OCI-LY3 (cell line): ENCODE data around the gene RASSF7.

Experiments
- H2AFZ ChIP-seq: fragments of 200-600, 300-600 bp; shearing (Covaris generic); 2 replicates; pipeline ENCODE4 v1.6.0; 2014; ENCODE audit warnings: antibody characterized with exemption, low read depth, low read length
- H3K27ac ChIP-seq: fragments of 200-600, 300-600 bp; sonication (generic); 2 replicates; pipeline ENCODE4 v1.5.1; 2014; ENCODE audit warnings: mild to moderate bottlenecking, low read length, moderate library complexity, mixed read lengths
- H3K27me3 ChIP-seq: fragments of 200-600, 300-600 bp; sonication (generic); 2 replicates; pipeline ENCODE4 v1.6.1; 2014; ENCODE audit warnings: low read depth, low read length, mixed read lengths
- H3K36me3 ChIP-seq: fragments of 200-600, 300-600 bp; sonication (generic); replicated peaks from 2 replicates; pipeline ENCODE3; 2014; ENCODE audit warnings: low read depth, low read length, mixed read lengths
- H3K4me1 ChIP-seq: fragments of 300-600, 200-600 bp; sonication (generic); 2 replicates; pipeline ENCODE4 v1.6.1; 2014; ENCODE audit warnings: low read length, mixed read lengths
- H3K4me2 ChIP-seq: fragments of 200-600, 300-600 bp; sonication (generic); 2 replicates; pipeline ENCODE4 v1.6.1; 2014; ENCODE audit warnings: low read length, mixed read lengths
- H3K4me3 ChIP-seq: fragments of 300-600, 200-600 bp; sonication (generic); 2 replicates; pipeline ENCODE4 v1.5.1; 2014; ENCODE audit warnings: antibody characterized with exemption, mild to moderate bottlenecking, low read length, moderate library complexity
- H3K79me2 ChIP-seq: fragments of 300-600, 200-600 bp; shearing (Covaris generic); 2 replicates; pipeline ENCODE4 v1.6.1; 2014; ENCODE audit warnings: mild to moderate bottlenecking, low read length, mixed read lengths
- H3K9ac ChIP-seq: fragments of 300-600, 200-600 bp; shearing (Covaris generic); 2 replicates; pipeline ENCODE4 v1.6.0; 2014; ENCODE audit warnings: mild to moderate bottlenecking, low read length, moderate library complexity
- H3K9me3 ChIP-seq: fragments of 200-600, 300-600 bp; shearing (Covaris generic); 2 replicates; pipeline ENCODE4 v1.6.1; 2014; ENCODE audit warnings: low read length, mixed read lengths; ENCODE audit not compliant: insufficient read depth
- H4K20me1 ChIP-seq: fragments of 200-600, 300-600 bp; sonication (generic); 2 replicates; pipeline ENCODE4 v1.6.1; 2016; ENCODE audit warnings: low read length, mixed read lengths; ENCODE audit not compliant: insufficient read depth
- CTCF ChIP-seq: fragments of 200-600, 300-600 bp; sonication (generic); IDR thresholded peaks from 2 replicates; pipeline ENCODE4 v1.5.1; 2014; ENCODE audit warnings: antibody characterized with exemption, low read length, low read depth
- EZH2phosphoT487 ChIP-seq: fragments of 200-600 bp; shearing (Covaris generic); IDR thresholded peaks from 2 replicates; pipeline ENCODE4 v1.6.1; 2018; ENCODE audit warnings: antibody characterized with exemption, mixed run types, low read depth

Gene RASSF7

GRCh38 chr11:590997-591396, 30.2 kb downstream of the RASSF7 start:
- Histone ChIP-seq H4K20me1 (peaks cover 7% of the 10 kb centered on the region; the same call in 1 of the 2 replicates), H3K9ac (no peak overlapping the region), H3K79me2 (peaks cover 33% of the 10 kb centered on the region), H3K4me2 (no peak overlapping the region), H2AFZ (no peak overlapping the region), H3K36me3 (peaks cover 64% of the 10 kb centered on the region), H3K4me1 (no peaks in the 10 kb centered on the region), H3K4me3 (no peak overlapping the region), H3K9me3 (no peaks in the 10 kb centered on the region), H3K27ac (no peak overlapping the region), H3K27me3 (no peaks in the 10 kb centered on the region)
- TF ChIP-seq CTCF (no peak), EZH2phosphoT487 (no peak)

- Histone ChIP-seq H3K36me3 (peaks cover 61% of the 10 kb centered on the region), H3K79me2 (peaks cover 25% of the 10 kb centered on the region), H3K27ac (no peak overlapping the region), H3K4me2 (no peak overlapping the region), H4K20me1 (peaks cover 7% of the 10 kb centered on the region; the same call in 1 of the 2 replicates), H3K9ac (no peak overlapping the region), H2AFZ (no peak overlapping the region), H3K27me3 (no peaks in the 10 kb centered on the region), H3K4me3 (no peak overlapping the region), H3K4me1 (no peaks in the 10 kb centered on the region), H3K9me3 (no peaks in the 10 kb centered on the region)
- TF ChIP-seq CTCF, result no peak
- TF ChIP-seq EZH2phosphoT487, result no peak
Observed at GRCh38 chr11:592501-592900, 31.7 kb downstream of the RASSF7 start.

- Histone ChIP-seq H3K4me3 (no peak overlapping the region), H3K4me2 (no peak overlapping the region), H3K27ac (no peak overlapping the region), H3K9ac (no peak overlapping the region), H3K4me1 (no peaks in the 10 kb centered on the region), H2AFZ (no peak overlapping the region), H4K20me1 (0 out of 2 replicates have a peak, but pooled peaks cover 7% of the 10 kb centered on the region), H3K36me3 (peaks cover 56% of the 10 kb centered on the region), H3K9me3 (no peaks in the 10 kb centered on the region), H3K79me2 (peaks cover 22% of the 10 kb centered on the region), H3K27me3 (no peaks in the 10 kb centered on the region)
- TF ChIP-seq CTCF (no peak), EZH2phosphoT487 (no peak)
Observed at GRCh38 chr11:592918-593317, 32.1 kb downstream of the RASSF7 start.

GRCh38 chr11:593347-593746, 32.6 kb downstream of the RASSF7 start:
- H4K20me1 ChIP-seq, result 0 out of 2 replicates have a peak, but pooled peaks cover 7% of the 10 kb centered on the region
- H3K79me2 ChIP-seq, result peaks cover 19% of the 10 kb centered on the region
- no peaks in the 10 kb centered on the region for H3K9me3 ChIP-seq

More at GRCh38 chr11:593347-593746, 32.6 kb downstream of the RASSF7 start:
- H3K27ac ChIP-seq, result no peak overlapping the region
- no peak overlapping the region for H3K4me3 ChIP-seq
- TF ChIP-seq CTCF, result no peak
- TF ChIP-seq EZH2phosphoT487, result no peak
- H2AFZ ChIP-seq, result no peak overlapping the region
- no peaks in the 10 kb centered on the region for H3K4me1 ChIP-seq
- H3K4me2 ChIP-seq, result no peak overlapping the region
- no peak overlapping the region for H3K9ac ChIP-seq
- peaks cover 55% of the 10 kb centered on the region for H3K36me3 ChIP-seq
- no peaks in the 10 kb centered on the region for H3K27me3 ChIP-seq
